OCI-LY7 (cell line): ENCODE data around the gene RPH3AL.

Source experiments
- CTCF ChIP-seq: fragments of 200-600 bp; sonication (generic); conservative IDR thresholded peaks from 2 replicates; pipeline ENCODE4 v1.5.1; 2014; ENCODE audit warnings: mild to moderate bottlenecking, antibody characterized with exemption, low read length, moderate library complexity, mixed read lengths
- EZH2phosphoT487 ChIP-seq: fragments of 200-600 bp; sonication (generic); IDR thresholded peaks from 2 replicates; pipeline ENCODE4 v1.6.1; 2018; ENCODE audit warnings: low read depth, borderline replicate concordance, mild to moderate bottlenecking, mixed run types, antibody characterized with exemption, low read length, moderate library complexity, mixed read lengths

GRCh38 chr17:296379-296778 lies 56.2 kb downstream of the RPH3AL start:
- TF ChIP-seq CTCF: no peak
- no peak for TF ChIP-seq EZH2phosphoT487
